Upper lobe of left lung (tissue), 6 donors: ENCODE measurements around the gene INPP5D. TPM values are rescaled to one million over a fixed set of nuclear protein-coding genes. Genes with fewer than 3 reads are reported as not detected.

Experiments
- ATAC-seq, 2 donors: fragments of 200-7000 bp; cut with Tn5 transposase; one replicate each; pipeline ENCODE4 v1.9.1; 2022; ENCODE audit warnings: mild to moderate bottlenecking in 2 of 2, moderate library complexity in 2 of 2; ENCODE audit not compliant: low FRiP score in 2 of 2
- DNase-seq, 2 donors: peaks; one replicate each; pipeline ENCODE4 v3.0.0-alpha.2; 2019 to 2020
- H3K27ac ChIP-seq, 4 donors: fragments of 200-600 bp; sonication (generic); one replicate each; pipeline ENCODE4 v1.5.1; 2016 to 2019
- H3K27me3 ChIP-seq, 4 donors: fragments of 200-600 bp; sonication (generic); one replicate each; pipeline ENCODE4 v1.5.1; 2017 to 2019
- H3K36me3 ChIP-seq, 4 donors: fragments of 200-600 bp; sonication (generic); one replicate each; pipeline ENCODE4 v1.5.1; 2016 to 2019
- H3K4me1 ChIP-seq, 4 donors: fragments of 200-600 bp; sonication (generic); one replicate each; pipeline ENCODE4 v1.5.1; 2018 to 2019
- H3K4me3 ChIP-seq, 4 donors: fragments of 200-600 bp; sonication (generic); one replicate each; pipeline ENCODE4 v1.5.1; 2017 to 2019; ENCODE audit warnings: mild to moderate bottlenecking in 2 of 4, moderate library complexity in 1 of 4
- H3K9me3 ChIP-seq, 4 donors: fragments of 200-600 bp; sonication (generic); one replicate each; pipeline ENCODE4 v1.5.1; 2018 to 2019
- EP300 ChIP-seq, 4 donors: sonication (generic); formaldehyde crosslinking; IDR thresholded peaks; one replicate each; pipeline ENCODE4 v1.5.1; 2017; ENCODE audit warnings: antibody characterized with exemption in 4 of 4, control low read depth in 2 of 4
- POLR2A ChIP-seq, 4 donors: fragments of 450-650 bp; IDR thresholded peaks; one replicate each; pipeline ENCODE4 v1.5.1; 2016 to 2017; ENCODE audit warnings: antibody characterized with exemption in 4 of 4, mild to moderate bottlenecking in 2 of 4
- POLR2AphosphoS5 ChIP-seq, 2 donors: sonication (generic); formaldehyde crosslinking; IDR thresholded peaks; one replicate each; pipeline ENCODE4 v1.5.1; 2017; ENCODE audit warnings: antibody characterized with exemption in 2 of 2
- WGBS, 2 donors: methylation state at CpG; one replicate each; pipeline ENCODE4 v1.1.5; 2017 to 2018; 5-methylcytosine and 5-hydroxymethylcytosine counted together
- total RNA-seq, 6 donors: library from RNA; depleted of rRNA in 4 of 6; stranded (reverse); fragments of >200 nt in 4 of 6; gene quantifications; one replicate each; pipeline versions ENCODE4 v1.1.0 to v1.2.1, GENCODE V29; 2016 to 2021
- TF ChIP-seq, protein P1 (sequence below), 6 experiments: fragments of 450-650 bp in 4 of 6; fragments of 200-600 bp in 2 of 6; sonication (generic) in 2 of 6; IDR thresholded peaks; one replicate each; pipeline ENCODE4 v1.5.1; 2016 to 2019; ENCODE audit warnings: antibody characterized with exemption in 6 of 6
- donor health status: DM: no; HTN: no; CAD: no; lungs with moderate emphysema.
- donor health status: DM: no; HTN: yes; CAD: no; lungs with severe emphysema.

The INPP5D gene
- total RNA-seq, 6 donors from 2014 or later = 17.6 to 243 (median 31.7) TPM

GRCh38 chr2:233083782-233084181 is 23.6 kb downstream of the INPP5D start:
- DNase-seq = no peak
- H3K4me3 ChIP-seq = no peak overlapping the region
- WGBS, 2 donors = 74 to 75% methylated on average over 8 of the region's 8 CpGs

DNA sequence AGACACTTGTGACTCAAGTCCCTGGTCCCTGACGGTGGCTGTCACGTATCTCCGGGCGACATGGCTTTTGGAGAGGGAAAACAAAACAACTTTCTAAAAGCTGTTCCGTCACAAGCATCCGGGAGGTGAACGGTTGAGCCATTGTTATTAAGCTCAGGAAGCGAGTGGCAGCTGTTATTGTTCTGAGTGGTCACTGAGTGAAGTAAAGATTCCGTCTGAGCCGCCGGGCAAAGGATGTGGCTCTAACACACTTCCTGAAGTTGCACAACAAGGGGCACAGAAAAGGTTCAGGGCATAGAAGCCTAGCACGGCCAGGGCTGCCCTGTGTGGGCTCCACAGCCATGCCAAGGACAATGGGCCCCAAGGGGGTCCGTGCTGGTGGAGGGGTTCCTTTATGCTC is 24.3 kb downstream of the INPP5D start:
- WGBS, 2 donors = 25 to 27% methylated on average over 13 of the region's 13 CpGs
- Histone ChIP-seq H3K27me3 (no peaks in the 10 kb centered on the region), H3K9me3 (no peaks in the 10 kb centered on the region), H3K27ac (peak overlapping the region; percentile 84 to 95 (median 86)), H3K36me3 (no peaks in the 10 kb centered on the region), H3K4me3 (no peak overlapping the region), H3K4me1 (peaks cover 66 to 80% (median 74%) of the 10 kb centered on the region in 4 donors)
- ATAC-seq (peak; percentile 72), DNase-seq (peak; percentile 28 to 87)
- TF ChIP-seq EP300 (IDR thresholded peaks at IDR 0.05) (peak in 3 of 4 donors; percentile 25 to 76 (median 58)), POLR2AphosphoS5 (IDR thresholded peaks at IDR 0.05) (peak; percentile 85 to 89), POLR2A (IDR thresholded peaks at IDR 0.05) (peak in 1 of 4 donors; percentile 55)
- TF ChIP-seq, protein P1, sequence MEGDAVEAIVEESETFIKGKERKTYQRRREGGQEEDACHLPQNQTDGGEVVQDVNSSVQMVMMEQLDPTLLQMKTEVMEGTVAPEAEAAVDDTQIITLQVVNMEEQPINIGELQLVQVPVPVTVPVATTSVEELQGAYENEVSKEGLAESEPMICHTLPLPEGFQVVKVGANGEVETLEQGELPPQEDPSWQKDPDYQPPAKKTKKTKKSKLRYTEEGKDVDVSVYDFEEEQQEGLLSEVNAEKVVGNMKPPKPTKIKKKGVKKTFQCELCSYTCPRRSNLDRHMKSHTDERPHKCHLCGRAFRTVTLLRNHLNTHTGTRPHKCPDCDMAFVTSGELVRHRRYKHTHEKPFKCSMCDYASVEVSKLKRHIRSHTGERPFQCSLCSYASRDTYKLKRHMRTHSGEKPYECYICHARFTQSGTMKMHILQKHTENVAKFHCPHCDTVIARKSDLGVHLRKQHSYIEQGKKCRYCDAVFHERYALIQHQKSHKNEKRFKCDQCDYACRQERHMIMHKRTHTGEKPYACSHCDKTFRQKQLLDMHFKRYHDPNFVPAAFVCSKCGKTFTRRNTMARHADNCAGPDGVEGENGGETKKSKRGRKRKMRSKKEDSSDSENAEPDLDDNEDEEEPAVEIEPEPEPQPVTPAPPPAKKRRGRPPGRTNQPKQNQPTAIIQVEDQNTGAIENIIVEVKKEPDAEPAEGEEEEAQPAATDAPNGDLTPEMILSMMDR (IDR thresholded peaks at IDR 0.05) = no peak

More at GRCh38 chr2:233083782-233084181, 23.6 kb downstream of the INPP5D start:
- Histone ChIP-seq H3K27ac (peak overlapping the region; percentile 84 to 95 (median 86)), H3K9me3 (no peaks in the 10 kb centered on the region), H3K27me3 (no peaks in the 10 kb centered on the region), H3K36me3 (no peaks in the 10 kb centered on the region), H3K4me1 (peaks cover 71 to 86% (median 79%) of the 10 kb centered on the region in 4 donors)
- no peak for ATAC-seq
- TF ChIP-seq, protein P1 (IDR thresholded peaks at IDR 0.05) = no peak
- TF ChIP-seq EP300 (IDR thresholded peaks at IDR 0.05) (no peak), POLR2A (IDR thresholded peaks at IDR 0.05) (no peak), POLR2AphosphoS5 (IDR thresholded peaks at IDR 0.05) (no peak)

DNA sequence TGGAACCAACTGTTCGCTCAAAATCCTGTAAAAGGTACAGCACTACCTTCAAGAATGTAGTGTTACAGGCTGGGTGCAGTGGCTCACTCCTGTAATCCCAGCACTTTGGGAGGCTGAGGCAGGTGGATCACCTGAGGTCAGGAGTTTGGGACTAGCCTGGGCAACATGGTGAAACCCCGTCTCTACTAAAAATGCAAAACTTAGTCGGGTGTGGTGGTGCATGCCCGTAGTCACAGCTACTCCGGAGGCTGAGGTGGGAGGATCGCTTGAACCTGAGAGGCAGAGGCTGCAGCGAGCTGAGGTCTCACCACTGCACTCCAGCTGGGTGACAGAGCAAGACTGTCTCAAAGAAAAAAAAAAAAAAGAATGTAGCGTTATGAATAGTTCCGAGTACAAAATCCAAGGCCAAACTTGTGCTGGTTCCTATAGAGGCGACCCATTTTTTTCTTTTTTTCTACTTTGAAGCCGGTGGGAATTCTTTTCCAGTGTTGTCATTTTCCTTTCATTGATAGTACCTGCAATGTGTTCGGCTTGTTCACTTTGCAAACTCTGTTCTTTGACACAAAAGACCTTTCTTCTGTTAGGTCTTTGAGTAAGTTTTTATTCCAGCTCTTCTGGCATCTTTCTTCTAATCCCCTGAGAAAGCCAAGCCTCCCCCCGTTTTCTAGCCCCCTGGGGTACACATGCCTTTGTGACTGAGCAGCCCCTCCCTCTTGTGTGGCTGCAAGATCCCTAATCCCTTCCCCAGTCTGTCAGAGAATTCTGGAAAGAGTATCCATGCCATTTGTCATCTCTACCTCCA is 25.1 kb downstream of the INPP5D start:
- TF ChIP-seq EP300 (IDR thresholded peaks at IDR 0.05) = no peak
- peak in 1 of 2 donors; percentile 15 for DNase-seq
- Histone ChIP-seq H3K4me3 (no peak overlapping the region), H3K27ac (peak overlapping the region; percentile 84 to 95 (median 86)), H3K36me3 (no peaks in the 10 kb centered on the region), H3K9me3 (no peaks in the 10 kb centered on the region), H3K27me3 (no peaks in the 10 kb centered on the region), H3K4me1 (peaks cover 66 to 72% (median 68%) of the 10 kb centered on the region in 4 donors)
- no peak for ATAC-seq
- WGBS, 2 donors = 73 to 78% methylated on average over 13 of the region's 13 CpGs

- Histone ChIP-seq H3K9me3 (no peaks in the 10 kb centered on the region), H3K4me3 (no peak overlapping the region), H3K36me3 (no peaks in the 10 kb centered on the region), H3K4me1 (peaks cover 63 to 68% (median 66%) of the 10 kb centered on the region in 4 donors), H3K27ac (peak overlapping the region; percentile 72 to 95 (median 85)), H3K27me3 (no peaks in the 10 kb centered on the region)
- ATAC-seq (no peak), DNase-seq (no peak)
- WGBS, 2 donors = 65 to 68% methylated on average over 2 of the region's 2 CpGs
- TF ChIP-seq EP300 (IDR thresholded peaks at IDR 0.05) (no peak), POLR2AphosphoS5 (IDR thresholded peaks at IDR 0.05) (no peak), POLR2A (IDR thresholded peaks at IDR 0.05) (no peak)
- TF ChIP-seq, protein P1 (IDR thresholded peaks at IDR 0.05) = no peak
Observed at GRCh38 chr2:233085839-233086150, 25.7 kb downstream of the INPP5D start.

GRCh38 chr2:233087713-233088112 is 27.6 kb downstream of the INPP5D start:
- Histone ChIP-seq H3K4me3 (no peak overlapping the region), H3K4me1 (peaks cover 51 to 64% (median 54%) of the 10 kb centered on the region in 4 donors), H3K9me3 (no peaks in the 10 kb centered on the region), H3K27ac (peak overlapping the region; percentile 72 to 95 (median 85)), H3K27me3 (no peaks in the 10 kb centered on the region), H3K36me3 (no peaks in the 10 kb centered on the region)
- WGBS, 2 donors = 70 to 76% methylated on average over 7 of the region's 7 CpGs
- TF ChIP-seq POLR2AphosphoS5 (IDR thresholded peaks at IDR 0.05) = no peak
- no peak for TF ChIP-seq POLR2A (IDR thresholded peaks at IDR 0.05)
- TF ChIP-seq, protein P1 (IDR thresholded peaks at IDR 0.05) = no peak
- TF ChIP-seq EP300 (IDR thresholded peaks at IDR 0.05) = no peak
- DNase-seq (no peak), ATAC-seq (no peak)
